Activated CD8-positive, alpha-beta memory T cell treated with anti-CD3 and anti-CD28 coated beads, Interleukin-2, amount 10 ng/mL, durations not matched to agents 7 days and 5 days (primary cell): ENCODE measurements around the gene ACAN. TPM values are rescaled to one million over a fixed set of nuclear protein-coding genes. Genes with fewer than 3 reads are reported as not detected.

Source experiments
- ATAC-seq: fragments of 150-1000 bp; cut with Tn5 transposase; one replicate; pipeline ENCODE4 v1.10.0; 2021; ENCODE audit warnings: moderate library complexity
- CTCF ChIA-PET: fragments of 350-600 bp; sonication (Branson Sonifier 250); formaldehyde crosslinking; loops from one replicate; lab custom pipeline; 2021; ENCODE audit warnings: antibody characterized with exemption; lab: Charles Lee
- DNase-seq: peaks from one replicate; pipeline ENCODE4 v3.0.0-alpha.2; 2020
- H3K27ac Mint-ChIP-seq: one replicate; pipeline ENCODE4 v1.8.0; 2021; ENCODE audit warnings: mild to moderate bottlenecking, mixed read lengths
- H3K27me3 Mint-ChIP-seq: one replicate; pipeline ENCODE4 v1.8.0; 2021; ENCODE audit warnings: mixed read lengths
- H3K36me3 Mint-ChIP-seq: one replicate; pipeline ENCODE4 v1.8.0; 2021; ENCODE audit warnings: mild to moderate bottlenecking, mixed read lengths
- H3K4me1 Mint-ChIP-seq: one replicate; pipeline ENCODE4 v1.8.0; 2021; ENCODE audit warnings: mixed read lengths
- H3K4me3 Mint-ChIP-seq: one replicate; pipeline ENCODE4 v1.8.0; 2021; ENCODE audit warnings: mild to moderate bottlenecking, moderate library complexity, mixed read lengths
- H3K9me3 Mint-ChIP-seq: one replicate; pipeline ENCODE4 v1.8.0; 2022; ENCODE audit warnings: low read depth, mixed read lengths
- total RNA-seq, 2 experiments: library from RNA; stranded (reverse); gene quantifications; one replicate each; pipeline ENCODE4 v1.2.3, GENCODE V29; 2021

The ACAN gene
- total RNA-seq, 2 experiments from 2014 or later = not detected

- CTCF ChIA-PET = no interaction called here
- H3K27ac Mint-ChIP-seq = no peak overlapping the region
Observed at GRCh38 chr15:88863412-88863811, 60.2 kb downstream of the ACAN start.

GRCh38 chr15:88864861-88865497, 61.7 kb downstream of the ACAN start:
- Mint-ChIP-seq H3K9me3 (no peaks in the 10 kb centered on the region), H3K27me3 (no peaks in the 10 kb centered on the region), H3K36me3 (no peaks in the 10 kb centered on the region)

More at GRCh38 chr15:88863412-88863811, 60.2 kb downstream of the ACAN start:
- Mint-ChIP-seq H3K4me3 (no peak overlapping the region), H3K36me3 (no peaks in the 10 kb centered on the region), H3K27me3 (no peaks in the 10 kb centered on the region), H3K9me3 (no peaks in the 10 kb centered on the region), H3K4me1 (no peaks in the 10 kb centered on the region)
- ATAC-seq (no peak), DNase-seq (no peak)

GRCh38 chr15:88865498-88866099, 62.4 kb downstream of the ACAN start:
- no peaks in the 10 kb centered on the region for H3K27me3 Mint-ChIP-seq
- CTCF ChIA-PET = no interaction called here
- no peak overlapping the region for H3K27ac Mint-ChIP-seq
- no peaks in the 10 kb centered on the region for H3K9me3 Mint-ChIP-seq
- H3K4me1 Mint-ChIP-seq = no peaks in the 10 kb centered on the region
- DNase-seq = no peak
- no peak for ATAC-seq
- no peaks in the 10 kb centered on the region for H3K36me3 Mint-ChIP-seq
- H3K4me3 Mint-ChIP-seq = no peak overlapping the region

More at GRCh38 chr15:88864861-88865497, 61.7 kb downstream of the ACAN start:
- CTCF ChIA-PET = no interaction called here
- H3K4me1 Mint-ChIP-seq = no peaks in the 10 kb centered on the region
- no peak overlapping the region for H3K27ac Mint-ChIP-seq
- ATAC-seq (no peak), DNase-seq (no peak)
- no peak overlapping the region for H3K4me3 Mint-ChIP-seq

GRCh38 chr15:88866295-88866881, 63.2 kb downstream of the ACAN start:
- DNase-seq (no peak), ATAC-seq (no peak)
- Mint-ChIP-seq H3K27ac (no peak overlapping the region), H3K36me3 (no peaks in the 10 kb centered on the region), H3K4me3 (no peak overlapping the region), H3K4me1 (no peaks in the 10 kb centered on the region), H3K9me3 (no peaks in the 10 kb centered on the region), H3K27me3 (no peaks in the 10 kb centered on the region)
- CTCF ChIA-PET = no interaction called here

GRCh38 chr15:88871313-88871712, 68.1 kb downstream of the ACAN start:
- Mint-ChIP-seq H3K4me1 (no peaks in the 10 kb centered on the region), H3K4me3 (no peak overlapping the region), H3K27me3 (no peaks in the 10 kb centered on the region), H3K36me3 (peaks cover 2% of the 10 kb centered on the region), H3K27ac (no peak overlapping the region), H3K9me3 (no peaks in the 10 kb centered on the region)
- CTCF ChIA-PET = no interaction called here
- DNase-seq (no peak), ATAC-seq (no peak)

GRCh38 chr15:88872106-88872505, 68.9 kb downstream of the ACAN start:
- DNase-seq = no peak
- H3K9me3 Mint-ChIP-seq = no peaks in the 10 kb centered on the region
- H3K27me3 Mint-ChIP-seq = no peaks in the 10 kb centered on the region
- CTCF ChIA-PET = interaction anchor here (1.4 to 1.5 kb wide), 2 partner anchors 22 to 33 kb away, joined by 3 to 4 read pairs; no protein-coding TSS in a partner anchor
- no peak overlapping the region for H3K27ac Mint-ChIP-seq
- H3K36me3 Mint-ChIP-seq = peaks cover 2% of the 10 kb centered on the region
- H3K4me3 Mint-ChIP-seq = no peak overlapping the region
- ATAC-seq = no peak
- H3K4me1 Mint-ChIP-seq = no peaks in the 10 kb centered on the region

GRCh38 chr15:88872706-88873105, 69.5 kb downstream of the ACAN start:
- H3K9me3 Mint-ChIP-seq = no peaks in the 10 kb centered on the region
- H3K27ac Mint-ChIP-seq = no peak overlapping the region
- CTCF ChIA-PET = interaction anchor here (1.4 to 1.5 kb wide), 2 partner anchors 21 to 32 kb away, joined by 3 to 4 read pairs; no protein-coding TSS in a partner anchor
- H3K4me1 Mint-ChIP-seq = no peaks in the 10 kb centered on the region
- no peak overlapping the region for H3K4me3 Mint-ChIP-seq
- ATAC-seq (no peak), DNase-seq (no peak)
- no peaks in the 10 kb centered on the region for H3K27me3 Mint-ChIP-seq
- H3K36me3 Mint-ChIP-seq = peaks cover 2% of the 10 kb centered on the region

GRCh38 chr15:88873786-88874185, 70.5 kb downstream of the ACAN start:
- Mint-ChIP-seq H3K9me3 (no peaks in the 10 kb centered on the region), H3K36me3 (peaks cover 2% of the 10 kb centered on the region)

GRCh38 chr15:88874275-88874674, 71.0 kb downstream of the ACAN start:
- Mint-ChIP-seq H3K4me1 (no peaks in the 10 kb centered on the region), H3K9me3 (no peaks in the 10 kb centered on the region), H3K36me3 (peaks cover 2% of the 10 kb centered on the region), H3K4me3 (no peak overlapping the region), H3K27me3 (no peaks in the 10 kb centered on the region), H3K27ac (no peak overlapping the region)
- no peak for ATAC-seq
- CTCF ChIA-PET = no interaction called here
- no peak for DNase-seq

More at GRCh38 chr15:88873786-88874185, 70.5 kb downstream of the ACAN start:
- ATAC-seq = no peak
- no peaks in the 10 kb centered on the region for H3K4me1 Mint-ChIP-seq
- DNase-seq = no peak
- H3K27ac Mint-ChIP-seq = no peak overlapping the region
- no peaks in the 10 kb centered on the region for H3K27me3 Mint-ChIP-seq
- no peak overlapping the region for H3K4me3 Mint-ChIP-seq
- CTCF ChIA-PET = no interaction called here

GRCh38 chr15:88874684-88875083, 71.4 kb downstream of the ACAN start:
- Mint-ChIP-seq H3K36me3 (peaks cover 2% of the 10 kb centered on the region), H3K4me1 (no peaks in the 10 kb centered on the region), H3K9me3 (no peaks in the 10 kb centered on the region), H3K27me3 (no peaks in the 10 kb centered on the region), H3K27ac (no peak overlapping the region), H3K4me3 (no peak overlapping the region)
- DNase-seq = no peak
- no peak for ATAC-seq
- CTCF ChIA-PET = no interaction called here

GRCh38 chr15:88876573-88876972, 73.3 kb downstream of the ACAN start:
- Mint-ChIP-seq H3K27me3 (no peaks in the 10 kb centered on the region), H3K36me3 (peaks cover 2% of the 10 kb centered on the region), H3K9me3 (no peaks in the 10 kb centered on the region), H3K4me3 (no peak overlapping the region), H3K4me1 (no peaks in the 10 kb centered on the region), H3K27ac (no peak overlapping the region)
- ATAC-seq (no peak), DNase-seq (no peak)
- CTCF ChIA-PET = no interaction called here

- H3K27me3 Mint-ChIP-seq = no peaks in the 10 kb centered on the region
- no peaks in the 10 kb centered on the region for H3K4me1 Mint-ChIP-seq
- no peaks in the 10 kb centered on the region for H3K9me3 Mint-ChIP-seq
- DNase-seq (no peak), ATAC-seq (no peak)
- H3K36me3 Mint-ChIP-seq = peaks cover 2% of the 10 kb centered on the region
- no peak overlapping the region for H3K27ac Mint-ChIP-seq
- CTCF ChIA-PET = no interaction called here
- no peak overlapping the region for H3K4me3 Mint-ChIP-seq
Observed at GRCh38 chr15:88877415-88877814, 74.2 kb downstream of the ACAN start.

- no peak overlapping the region for H3K4me3 Mint-ChIP-seq
- no peaks in the 10 kb centered on the region for H3K4me1 Mint-ChIP-seq
- CTCF ChIA-PET = interaction anchor here (1.0 to 2.1 kb wide), 5 partner anchors 9 to 254 kb away, joined by 3 to 9 read pairs (median 8); no protein-coding TSS in a partner anchor
- no peak overlapping the region for H3K27ac Mint-ChIP-seq
- H3K36me3 Mint-ChIP-seq = peaks cover 2% of the 10 kb centered on the region
- DNase-seq = no peak
- H3K27me3 Mint-ChIP-seq = no peaks in the 10 kb centered on the region
- ATAC-seq = no peak
- no peaks in the 10 kb centered on the region for H3K9me3 Mint-ChIP-seq
Observed at GRCh38 chr15:88877906-88878305, 74.7 kb downstream of the ACAN start.
